Mucosa of descending colon (tissue), 3 donors: Measurements from ENCODE around the gene GRIN3B. TPM values are rescaled to one million over a fixed set of nuclear protein-coding genes. Genes with fewer than 3 reads are reported as not detected.
A peak's percentile ranks its signal among the peaks of the same experiment; 100 is the strongest.

ENCODE experiments used
- ATAC-seq: fragments of 200-7000 bp; cut with Tn5 transposase; one replicate; pipeline ENCODE4 v1.9.1; 2020; ENCODE audit warnings: mild to moderate bottlenecking, moderate library complexity
- DNase-seq, 3 donors: peaks; one replicate each; pipeline ENCODE4 v3.0.0-alpha.2; 2020
- H3K36me3 ChIP-seq: fragments of 200-600 bp; one replicate; pipeline ENCODE4 v1.8.0; 2021; ENCODE audit warnings: low read depth, mild to moderate bottlenecking
- H3K4me1 ChIP-seq: fragments of 200-600 bp; one replicate; pipeline ENCODE4 v1.8.0; 2021; ENCODE audit warnings: low read depth, mild to moderate bottlenecking
- H3K4me3 ChIP-seq: fragments of 200-600 bp; one replicate; pipeline ENCODE4 v1.8.0; 2021; ENCODE audit warnings: mild to moderate bottlenecking
- H3K9me3 ChIP-seq: fragments of 200-600 bp; one replicate; pipeline ENCODE4 v1.8.0; 2021; ENCODE audit warnings: mild to moderate bottlenecking
- CTCF ChIP-seq: fragments of 200-600 bp; IDR thresholded peaks from one replicate; pipeline ENCODE4 v1.8.0; 2022; ENCODE audit warnings: antibody characterized with exemption, mild to moderate bottlenecking
- intact Hi-C, 2 donors: fragments of 100-400 bp; cut with DNase I in 1 of 2; cut with micrococcal nuclease in 1 of 2; formaldehyde crosslinking; loops; one replicate each; pipeline versions ENCODE4 v1.11.0 to v1.11.1; 2022; cut with DNase I, micrococcal nuclease
- total RNA-seq, 3 donors: library from RNA; stranded (reverse); fragmentation: NEBNext Ultra II Directional in 2 of 3; extraction: Animal tissue kit (Norgen Biotek cat#: 25700) in 2 of 3; gene quantifications; one replicate each; pipeline versions ENCODE4 v1.2.1 to v1.2.4, GENCODE V29; 2021 to 2023
- donor health status: DM: no; HTN: no; CAD: no; lungs with moderate emphysema.
- donor health status: DM: no; HTN: no; CAD: no.
- donor health status: DM: no; HTN: yes; CAD: no.

Gene GRIN3B
- total RNA-seq, 3 donors from 2014 or later = not detected

GRCh38 chr19:1009041-1009980 is 9.1 kb downstream of the GRIN3B start:
- ATAC-seq = peak; percentile 20
- H3K9me3 ChIP-seq = no peaks in the 10 kb centered on the region
- DNase-seq = peak in 2 of 3 donors; percentile 56 to 62
- intact Hi-C loops = no loop called here
- no peak overlapping the region for H3K4me3 ChIP-seq
- peaks cover 7% of the 10 kb centered on the region for H3K36me3 ChIP-seq
- H3K4me1 ChIP-seq = peaks cover 2% of the 10 kb centered on the region
- no peak for TF ChIP-seq CTCF

- peaks cover 7% of the 10 kb centered on the region for H3K36me3 ChIP-seq
- H3K4me3 ChIP-seq = no peak overlapping the region
- no peak for TF ChIP-seq CTCF
- intact Hi-C loops = no loop called here
- H3K4me1 ChIP-seq = peaks cover 2% of the 10 kb centered on the region
- no peak for ATAC-seq
- DNase-seq = peak in 1 of 3 donors; percentile 29
- H3K9me3 ChIP-seq = no peaks in the 10 kb centered on the region
Observed at GRCh38 chr19:1009981-1010538, 9.8 kb downstream of the GRIN3B start.

GRCh38 chr19:1010586-1011510 is 10.6 kb downstream of the GRIN3B start:
- H3K4me3 ChIP-seq = no peak overlapping the region
- H3K9me3 ChIP-seq = no peaks in the 10 kb centered on the region
- intact Hi-C loops = no loop called here
- DNase-seq = no peak
- no peak for ATAC-seq
- peaks cover 4% of the 10 kb centered on the region for H3K4me1 ChIP-seq
- TF ChIP-seq CTCF = no peak
- H3K36me3 ChIP-seq = peaks cover 7% of the 10 kb centered on the region

- H3K4me1 ChIP-seq = peaks cover 14% of the 10 kb centered on the region
- no peak for TF ChIP-seq CTCF
- no peaks in the 10 kb centered on the region for H3K9me3 ChIP-seq
- peaks cover 7% of the 10 kb centered on the region for H3K36me3 ChIP-seq
- intact Hi-C loops = no loop called here
- DNase-seq (no peak), ATAC-seq (no peak)
- H3K4me3 ChIP-seq = no peak overlapping the region
Observed at GRCh38 chr19:1011831-1012333, 11.7 kb downstream of the GRIN3B start.

- no peak for TF ChIP-seq CTCF
- ATAC-seq = no peak
- intact Hi-C loops = no loop called here
Observed at GRCh38 chr19:1012334-1012733, 12.1 kb downstream of the GRIN3B start.

More at GRCh38 chr19:1012334-1012733, 12.1 kb downstream of the GRIN3B start:
- Histone ChIP-seq H3K4me3 (no peak overlapping the region), H3K36me3 (peaks cover 7% of the 10 kb centered on the region), H3K9me3 (no peaks in the 10 kb centered on the region), H3K4me1 (peaks cover 19% of the 10 kb centered on the region)
- no peak for DNase-seq
